Measurements from ENCODE around the gene MTFR2. TPM values are rescaled to one million over a fixed set of nuclear protein-coding genes. Genes with fewer than 3 reads are reported as not detected.

MTFR2 gene
- polyA plus RNA-seq, 4 donors, result 1.9 to 3.0 (median 2.8) TPM

- DNase-seq (ENCODE audit: low read depth in 4 of 4, low spot score in 2 of 4), result no peak
Measured at GRCh38 chr6:136189104-136189503, 61.0 kb downstream of the MTFR2 start.

- no peak for DNase-seq (ENCODE audit: low read depth in 4 of 4, low spot score in 2 of 4)
Measured at GRCh38 chr6:136188486-136188885, 61.6 kb downstream of the MTFR2 start.

- no peak for DNase-seq (ENCODE audit: low read depth in 4 of 4, low spot score in 2 of 4)
Measured at GRCh38 chr6:136186363-136186762, 63.7 kb downstream of the MTFR2 start.

GRCh38 chr6:136184738-136185137 is 65.4 kb downstream of the MTFR2 start:
- no peak for DNase-seq (ENCODE audit: low read depth in 4 of 4, low spot score in 2 of 4)

GRCh38 chr6:136181861-136182260 is 68.2 kb downstream of the MTFR2 start:
- no peak for DNase-seq (ENCODE audit: low read depth in 4 of 4, low spot score in 2 of 4)

- no peak for DNase-seq (ENCODE audit: low read depth in 4 of 4, low spot score in 2 of 4)
Measured at GRCh38 chr6:136181512-136181833, 68.6 kb downstream of the MTFR2 start.

Other genes with a start within 250 kb of the MTFR2 start
- gene BCLAF1, start 39.5 kb upstream of the MTFR2 start, polyA plus RNA-seq (ENCODE audit: insufficient read length in 4 of 4), result 100 to 1,000 TPM; 175 to 240 (median 209) TPM